Stimulated activated CD8-positive, alpha-beta memory T cell treated with anti-CD3 and anti-CD28 coated beads, Interleukin-7, amount 100 ng/mL, for 4 hours (primary cell): ENCODE data around the gene GIMD1.

Source experiments
- DNase-seq, 2 donors: peaks; one replicate each; pipeline ENCODE4 v3.0.0-alpha.2; 2020; ENCODE audit warnings: low read depth in 2 of 2

Gene GIMD1

DNA sequence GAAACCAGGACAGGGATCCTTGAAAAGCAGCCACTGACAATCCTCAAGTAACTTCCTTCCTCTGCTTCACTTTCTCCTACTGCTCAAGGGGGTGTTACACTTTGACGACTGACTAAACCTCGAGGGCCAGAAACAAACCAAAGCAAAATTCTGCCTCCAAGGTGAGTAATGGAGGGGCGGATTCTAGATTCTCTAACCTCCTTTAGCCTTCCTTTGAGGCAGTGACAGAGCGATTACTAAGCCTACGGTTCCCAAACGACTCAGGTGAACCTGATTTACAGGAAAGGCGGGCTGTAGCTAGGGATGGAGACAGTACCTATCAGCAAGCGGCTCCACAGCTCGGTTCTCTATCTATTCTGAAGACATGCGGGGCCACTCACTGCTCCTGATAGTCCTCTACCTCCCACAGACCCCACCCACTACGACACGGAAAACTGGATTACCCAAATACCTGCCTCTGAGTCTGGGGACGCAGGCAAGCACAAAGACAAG lies 53.1 kb downstream of the GIMD1 start:
- DNase-seq: peak; percentile 27 to 39

DNA sequence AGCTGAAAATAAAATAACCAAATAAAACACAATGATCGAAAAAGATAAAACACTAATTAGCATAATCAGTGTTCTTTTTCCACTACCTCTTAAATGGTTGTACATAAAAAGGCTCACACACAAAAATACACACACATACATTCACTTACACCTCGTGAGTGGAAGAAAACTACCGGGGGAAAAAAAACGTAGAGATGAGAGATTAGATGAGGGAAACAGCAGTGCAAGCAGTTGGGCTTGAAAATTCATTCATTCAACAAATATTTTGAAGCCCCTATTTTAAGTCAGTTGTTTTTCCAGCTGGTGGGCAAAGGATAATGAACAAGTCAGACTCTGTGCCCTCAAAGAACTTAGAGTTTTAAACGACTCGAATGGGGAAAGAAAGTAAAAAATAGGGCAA lies 53.6 kb downstream of the GIMD1 start:
- no peak for DNase-seq

- no peak for DNase-seq
Measured at GRCh38 chr4:106312997-106313522, 55.5 kb downstream of the GIMD1 start.

- no peak for DNase-seq
Measured at GRCh38 chr4:106312377-106312776, 56.2 kb downstream of the GIMD1 start.
